Endothelial cell of umbilical vein (primary cell): ENCODE results near the gene PDE3B.

Experiments used
- EZH2 ChIP-seq: IDR thresholded peaks from 2 replicates; pipeline ENCODE4 v1.6.1; 2012; ENCODE audit warnings: borderline replicate concordance, low read depth, mild to moderate bottlenecking, moderate library complexity, low read length, inconsistent platforms; ENCODE audit not compliant: severe bottlenecking
- POLR2A ChIP-seq: IDR thresholded peaks from 2 replicates; pipeline ENCODE4 v1.6.1; 2012; ENCODE audit warnings: low read depth, mild to moderate bottlenecking, control low read depth, low read length
- TF ChIP-seq, protein P1 (sequence below): IDR thresholded peaks from 2 replicates; pipeline ENCODE4 v1.6.1; 2011; ENCODE audit not compliant: insufficient read depth, insufficient read length
- TF ChIP-seq, protein P2 (sequence below), 2 donors: IDR thresholded peaks; 1 replicate in 1 of 2; 2 replicates in 1 of 2; pipeline ENCODE4 v1.5.1; 2011; ENCODE audit warnings: low read length in 2 of 2, mild to moderate bottlenecking in 2 of 2, moderate library complexity in 2 of 2, control low read depth in 1 of 2, inconsistent platforms in 1 of 2, low read depth in 1 of 2; ENCODE audit not compliant: insufficient read depth in 1 of 2; ENCODE audit errors: extremely low read depth in 1 of 2

GRCh38 chr11:14676068-14676467, 32.5 kb downstream of the PDE3B start:
- TF ChIP-seq EZH2 (no peak), POLR2A (no peak)
- TF ChIP-seq, protein P1, sequence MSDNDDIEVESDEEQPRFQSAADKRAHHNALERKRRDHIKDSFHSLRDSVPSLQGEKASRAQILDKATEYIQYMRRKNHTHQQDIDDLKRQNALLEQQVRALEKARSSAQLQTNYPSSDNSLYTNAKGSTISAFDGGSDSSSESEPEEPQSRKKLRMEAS = no peak
- TF ChIP-seq, protein P2, sequence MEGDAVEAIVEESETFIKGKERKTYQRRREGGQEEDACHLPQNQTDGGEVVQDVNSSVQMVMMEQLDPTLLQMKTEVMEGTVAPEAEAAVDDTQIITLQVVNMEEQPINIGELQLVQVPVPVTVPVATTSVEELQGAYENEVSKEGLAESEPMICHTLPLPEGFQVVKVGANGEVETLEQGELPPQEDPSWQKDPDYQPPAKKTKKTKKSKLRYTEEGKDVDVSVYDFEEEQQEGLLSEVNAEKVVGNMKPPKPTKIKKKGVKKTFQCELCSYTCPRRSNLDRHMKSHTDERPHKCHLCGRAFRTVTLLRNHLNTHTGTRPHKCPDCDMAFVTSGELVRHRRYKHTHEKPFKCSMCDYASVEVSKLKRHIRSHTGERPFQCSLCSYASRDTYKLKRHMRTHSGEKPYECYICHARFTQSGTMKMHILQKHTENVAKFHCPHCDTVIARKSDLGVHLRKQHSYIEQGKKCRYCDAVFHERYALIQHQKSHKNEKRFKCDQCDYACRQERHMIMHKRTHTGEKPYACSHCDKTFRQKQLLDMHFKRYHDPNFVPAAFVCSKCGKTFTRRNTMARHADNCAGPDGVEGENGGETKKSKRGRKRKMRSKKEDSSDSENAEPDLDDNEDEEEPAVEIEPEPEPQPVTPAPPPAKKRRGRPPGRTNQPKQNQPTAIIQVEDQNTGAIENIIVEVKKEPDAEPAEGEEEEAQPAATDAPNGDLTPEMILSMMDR (IDR thresholded peaks at IDR 0.05; ENCODE audit: extremely low read depth in 1 of 2, insufficient read depth in 1 of 2, low read depth in 1 of 2, low read length in 2 of 2) = no peak
